IMR-90 (cell line): ENCODE measurements around the gene LCK. TPM values are rescaled to one million over a fixed set of nuclear protein-coding genes. Genes with fewer than 3 reads are reported as not detected.

Source experiments
- ATAC-seq: fragments of 200-7000 bp; cut with Tn5 transposase; 2 replicates; pipeline ENCODE4 v1.9.1; 2020; ENCODE audit warnings: low read depth, mild to moderate bottlenecking, moderate library complexity
- BruUV-seq: library from RNA; stranded (reverse); fragments of 400-500 nt; replicated peaks from 2 replicates; lab custom pipeline; 2021; lab: Mats Ljungman, UMichigan
- CTCF ChIA-PET: fragments of 300-600 bp; formaldehyde crosslinking; extraction: SDS; loops from one replicate; lab custom pipeline; 2021; ENCODE audit warnings: antibody characterized with exemption; lab: Yijun Ruan, JAX
- POLR2A ChIA-PET: fragments of 300-600 bp; sonication (Branson Sonifier 250); formaldehyde crosslinking; loops from one replicate; lab custom pipeline; 2022; ENCODE audit warnings: antibody characterized with exemption; ENCODE audit not compliant: unreplicated experiment; lab: Charles Lee
- DNase-seq: peaks from one replicate; pipeline ENCODE4 v3.0.0; 2013
- H2AFZ ChIP-seq: replicated peaks from 2 replicates; pipeline ENCODE3; 2013; ENCODE audit warnings: low read length, mild to moderate bottlenecking; ENCODE audit not compliant: poor library complexity
- H2AK5ac ChIP-seq: 2 replicates; pipeline ENCODE4 v1.6.1; 2013; ENCODE audit warnings: low read depth, low read length, inconsistent platforms
- H2AK9ac ChIP-seq: replicated peaks from 2 replicates; pipeline ENCODE3; 2013; ENCODE audit warnings: mild to moderate bottlenecking, low read depth, low read length, moderate library complexity; ENCODE audit not compliant: poor library complexity
- H2BK120ac ChIP-seq: 2 replicates; pipeline ENCODE4 v1.6.1; 2013; ENCODE audit warnings: low read depth, low read length, inconsistent platforms
- H2BK15ac ChIP-seq: 3 replicates; pipeline ENCODE4 v1.6.1; 2013; ENCODE audit warnings: low read depth, low read length, inconsistent platforms
- H2BK20ac ChIP-seq: 2 replicates; pipeline ENCODE4 v1.6.1; 2013; ENCODE audit warnings: low read depth, mild to moderate bottlenecking, inconsistent platforms, low read length, moderate library complexity
- H2BK5ac ChIP-seq: 2 replicates; pipeline ENCODE4 v1.6.1; 2013; ENCODE audit warnings: mild to moderate bottlenecking, low read depth, low read length, inconsistent platforms; ENCODE audit not compliant: poor library complexity, severe bottlenecking
- H3K14ac ChIP-seq: replicated peaks from 2 replicates; pipeline ENCODE4 v1.6.1; 2013; ENCODE audit warnings: low read depth, low read length, inconsistent platforms
- H3K18ac ChIP-seq: 2 replicates; pipeline ENCODE4 v1.6.1; 2013; ENCODE audit warnings: low read depth, low read length, control low read depth
- H3K23ac ChIP-seq: 2 replicates; pipeline ENCODE4 v1.6.1; 2013; ENCODE audit warnings: low read depth, low read length, inconsistent platforms
- H3K27ac ChIP-seq: 2 replicates; pipeline ENCODE4 v1.5.1; 2013; ENCODE audit warnings: mild to moderate bottlenecking, control low read depth, low read length; ENCODE audit not compliant: insufficient read depth
- H3K27me3 ChIP-seq: 2 replicates; pipeline ENCODE4 v1.6.1; 2013; ENCODE audit warnings: low read length; ENCODE audit not compliant: control insufficient read depth, insufficient read depth
- H3K36me3 ChIP-seq: 2 replicates; pipeline ENCODE4 v1.6.1; 2013; ENCODE audit warnings: low read length, mixed read lengths; ENCODE audit not compliant: control insufficient read depth, insufficient read depth
- H3K4ac ChIP-seq: 2 replicates; pipeline ENCODE4 v1.6.1; 2013; ENCODE audit warnings: low read depth, low read length, inconsistent platforms
- H3K4me1 ChIP-seq: 2 replicates; pipeline ENCODE4 v1.6.1; 2013; ENCODE audit warnings: low read length, mixed read lengths; ENCODE audit not compliant: control insufficient read depth, insufficient read depth
- H3K4me2 ChIP-seq: 2 replicates; pipeline ENCODE4 v1.6.1; 2013; ENCODE audit warnings: low read depth, mild to moderate bottlenecking, control low read depth, low read length, moderate library complexity
- H3K4me3 ChIP-seq: 2 replicates; pipeline ENCODE4 v1.5.1; 2013; ENCODE audit warnings: low read depth, mild to moderate bottlenecking, control low read depth, low read length, moderate library complexity; ENCODE audit not compliant: insufficient read depth
- H3K56ac ChIP-seq: 2 replicates; pipeline ENCODE4 v1.6.1; 2013; ENCODE audit warnings: low read length, inconsistent platforms; ENCODE audit not compliant: insufficient read depth; ENCODE audit errors: extremely low read depth
- H3K79me1 ChIP-seq, 2 experiments: 2 replicates each; pipeline ENCODE4 v1.6.1; 2013; ENCODE audit warnings: low read length in 2 of 2, inconsistent platforms in 1 of 2, low read depth in 1 of 2
- H3K9ac ChIP-seq: 2 replicates; pipeline ENCODE4 v1.6.1; 2013; ENCODE audit warnings: low read depth, low read length, control low read depth
- H3K9me1 ChIP-seq: 2 replicates; pipeline ENCODE4 v1.6.1; 2013; ENCODE audit warnings: low read length, inconsistent platforms; ENCODE audit not compliant: insufficient read depth
- H3K9me3 ChIP-seq: 2 replicates; pipeline ENCODE4 v1.6.1; 2013; ENCODE audit warnings: low read length; ENCODE audit not compliant: control insufficient read depth, insufficient read depth
- H4K20me1 ChIP-seq: 2 replicates; pipeline ENCODE4 v1.6.1; 2013; ENCODE audit warnings: low read length, inconsistent platforms; ENCODE audit not compliant: insufficient read depth
- H4K5ac ChIP-seq: 2 replicates; pipeline ENCODE4 v1.6.1; 2013; ENCODE audit warnings: mild to moderate bottlenecking, low read depth, low read length, control low read depth
- H4K8ac ChIP-seq, 2 experiments: 2 replicates each; pipeline ENCODE4 v1.6.1; 2013; ENCODE audit warnings: low read depth in 2 of 2, low read length in 2 of 2, control low read depth in 1 of 2, inconsistent platforms in 1 of 2
- H4K91ac ChIP-seq: 2 replicates; pipeline ENCODE4 v1.6.1; 2013; ENCODE audit warnings: low read depth, low read length, inconsistent platforms; ENCODE audit not compliant: insufficient read depth
- BHLHE40 ChIP-seq: fragments of 150-350 bp; IDR thresholded peaks from 2 replicates; pipeline ENCODE4 v1.6.1; 2016; ENCODE audit warnings: mild to moderate bottlenecking, low read depth, low read length
- CEBPB ChIP-seq: IDR thresholded peaks from 2 replicates; pipeline ENCODE4 v1.6.1; 2012; ENCODE audit warnings: low read depth, low read length, improper control_type of control experiment
- CHD1 ChIP-seq: IDR thresholded peaks from 2 replicates; pipeline ENCODE4 v1.6.1; 2012; ENCODE audit warnings: low read depth, low read length, improper control_type of control experiment
- CTCF ChIP-seq: conservative IDR thresholded peaks from 2 replicates; pipeline ENCODE4 v1.5.1; 2012; ENCODE audit warnings: mild to moderate bottlenecking, low read depth, low read length, improper control_type of control experiment
- FOS ChIP-seq: fragments of 150-350 bp; IDR thresholded peaks from 2 replicates; pipeline ENCODE4 v1.6.1; 2016; ENCODE audit warnings: low read depth, low read length
- MAFK ChIP-seq: IDR thresholded peaks from 2 replicates; pipeline ENCODE4 v1.6.1; 2012; ENCODE audit warnings: low read depth, low read length, improper control_type of control experiment
- MAZ ChIP-seq: IDR thresholded peaks from 2 replicates; pipeline ENCODE4 v1.6.1; 2012; ENCODE audit warnings: low read depth, mild to moderate bottlenecking, low read length, improper control_type of control experiment, moderate library complexity, borderline replicate concordance
- MXI1 ChIP-seq: IDR thresholded peaks from 2 replicates; pipeline ENCODE4 v1.6.1; 2012; ENCODE audit warnings: low read depth, mild to moderate bottlenecking, low read length, moderate library complexity, borderline replicate concordance
- NFE2L2 ChIP-seq: fragments of 150-350 bp; IDR thresholded peaks from 2 replicates; pipeline ENCODE4 v1.6.1; 2016; ENCODE audit warnings: low read depth, mild to moderate bottlenecking, low read length
- POLR2A ChIP-seq: IDR thresholded peaks from 2 replicates; pipeline ENCODE4 v1.6.1; 2012; ENCODE audit warnings: mild to moderate bottlenecking, low read depth, low read length
- RAD21 ChIP-seq: IDR thresholded peaks from 2 replicates; pipeline ENCODE4 v1.6.1; 2012; ENCODE audit warnings: low read length, improper control_type of control experiment
- RCOR1 ChIP-seq: IDR thresholded peaks from 2 replicates; pipeline ENCODE4 v1.6.1; 2012; ENCODE audit warnings: mild to moderate bottlenecking, low read length, improper control_type of control experiment; ENCODE audit not compliant: insufficient replicate concordance
- RFX5 ChIP-seq: IDR thresholded peaks from 2 replicates; pipeline ENCODE4 v1.8.0; 2012; ENCODE audit warnings: low read depth, mild to moderate bottlenecking, low read length, moderate library complexity
- SMC3 ChIP-seq: fragments of 150-350 bp; IDR thresholded peaks from 2 replicates; pipeline ENCODE4 v1.6.1; 2016; ENCODE audit warnings: low read depth, mild to moderate bottlenecking, antibody characterized with exemption, low read length, moderate library complexity
- USF2 ChIP-seq: fragments of 150-350 bp; IDR thresholded peaks from 2 replicates; pipeline ENCODE4 v1.6.1; 2017; ENCODE audit warnings: mild to moderate bottlenecking, antibody characterized with exemption, low read length, low read depth
- WGBS, 2 experiments: methylation state at CpG; one replicate each; pipeline versions ENCODE4 v1.1.5 to v1.1.7; 2013; ENCODE audit warnings: missing lambda C conversion rate in 2 of 2; ENCODE audit not compliant: insufficient read length in 1 of 2; ENCODE audit errors: extremely low coverage in 2 of 2; 5-methylcytosine and 5-hydroxymethylcytosine counted together
- dilution Hi-C: fragments of 300-500 bp; cut with HindIII; formaldehyde crosslinking; loops from one replicate; pipeline ENCODE4 v1.14.3; 2018; ENCODE audit warnings: low sequenced_read_pairs; ENCODE audit not compliant: unreplicated experiment
- in situ Hi-C: fragments of 300-500 bp; cut with MboI; formaldehyde crosslinking; loops from 3 replicates; pipeline ENCODE4 v1.14.3; 2019; ENCODE audit warnings: low sequenced_read_pairs, inconsistent platforms, mixed read lengths
- intact Hi-C: fragments of 100-400 bp; cut with micrococcal nuclease; formaldehyde crosslinking; loops from 2 replicates; pipeline ENCODE4 v1.10.0; 2022
- polyA plus RNA-seq, 3 experiments: library from polyadenylated mRNA; depleted of rRNA; stranded (reverse); fragments of >200 nt; gene quantifications; 2 replicates each; pipeline ENCODE4 v1.2.3, GENCODE V29; 2012; ENCODE audit warnings: low replicate concordance in 1 of 3
- total RNA-seq: library from RNA; depleted of rRNA; stranded (reverse); fragments of >200 nt; gene quantifications from 2 replicates; pipeline ENCODE4 v1.2.3, GENCODE V29; 2012

The LCK gene
- total and polyA plus RNA-seq, 2 of the 4 experiments (the other 2 are of a cell fraction) = not detected

- Histone ChIP-seq H3K79me1 (no peaks in the 10 kb centered on the region), H3K4ac (peak overlapping the region; percentile 73), H3K4me2 (peak overlapping the region; percentile 44), H2BK15ac (peak overlapping the region; percentile 69; the same call in 2 of the 3 replicates), H4K8ac (peak overlapping the region; percentile 26 to 83), H3K18ac (peak overlapping the region; percentile 26), H2BK20ac (peak overlapping the region; percentile 79), H4K91ac (peak overlapping the region; percentile 67), H3K27me3 (no peaks in the 10 kb centered on the region), H3K9me3 (no peaks in the 10 kb centered on the region), H4K20me1 (no peaks in the 10 kb centered on the region), H3K23ac (peak overlapping the region; percentile 32; the same call in 1 of the 2 replicates), H3K4me1 (peaks cover 8% of the 10 kb centered on the region), H2BK5ac (peak overlapping the region; percentile 71), H3K9me1 (peaks cover 9% of the 10 kb centered on the region; the same call in 1 of the 2 replicates), H3K56ac (peak overlapping the region; percentile 83), H3K4me3 (no peak overlapping the region), H3K14ac (peak overlapping the region; percentile 39), H2AFZ (peak overlapping the region; percentile 76), H3K9ac (peak overlapping the region; percentile 24; the same call in 1 of the 2 replicates), H4K5ac (peak overlapping the region; percentile 65), H2AK5ac (peak overlapping the region; percentile 41; the same call in 1 of the 2 replicates), H2BK120ac (peak overlapping the region; percentile 74), H3K36me3 (no peaks in the 10 kb centered on the region), H3K27ac (peak overlapping the region; percentile 81), H2AK9ac (no peak overlapping the region)
- dilution Hi-C loops (no loop called here), in situ Hi-C loops (no loop called here), intact Hi-C loops (no loop called here)
- WGBS, 2 experiments = 23% methylated on average over 5 of the region's 7 CpGs; no CpG with 5 or more reads in 1 of the 2 experiments
- ChIA-PET POLR2A (no interaction called here), CTCF (interaction anchor here (0.6 kb wide), 1 partner anchor 128 kb away, joined by 5 read pairs; no protein-coding TSS in a partner anchor)
- DNase-seq (peak; percentile 84), ATAC-seq (peak; percentile 84)
- no TSS peak for BruUV-seq
- TF ChIP-seq SMC3 (no peak), BHLHE40 (no peak), MAZ (no peak), NFE2L2 (no peak), CHD1 (no peak), CEBPB (no peak), USF2 (no peak), RAD21 (no peak), RFX5 (no peak), FOS (no peak), MAFK (no peak), RCOR1 (no peak), MXI1 (no peak), POLR2A (no peak), CTCF (no peak)
Measured at GRCh38 chr1:32266921-32267591, 16.0 kb downstream of the LCK start.
